Kidney (tissue), 14 donors: ENCODE results near the gene CFAP221. TPM values are rescaled to one million over a fixed set of nuclear protein-coding genes. Genes with fewer than 3 reads are reported as not detected.

Experiments used
- DNase-seq, 5 donors: peaks; one replicate each; pipeline ENCODE4 v3.0.0-alpha.2; 2013 to 2020
- FAIRE-seq: peaks from 2 replicates; lab custom pipeline; 2012; peaks lifted over from hg19 to GRCh38; lab: Jason Lieb, UNC
- H3K27ac ChIP-seq, 2 donors: one replicate each; pipeline ENCODE4 v1.7.0; 2013; ENCODE audit warnings: low read depth in 2 of 2, low read length in 2 of 2, inconsistent platforms in 1 of 2
- H3K27me3 ChIP-seq: one replicate; pipeline ENCODE4 v1.7.1; 2013; ENCODE audit warnings: low read length, inconsistent platforms; ENCODE audit not compliant: control insufficient read depth, insufficient read depth
- H3K36me3 ChIP-seq, 3 donors: one replicate each; pipeline versions ENCODE4 v1.7.0 to v1.7.1; 2013; ENCODE audit warnings: low read length in 3 of 3, control low read depth in 1 of 3, inconsistent platforms in 1 of 3; ENCODE audit not compliant: insufficient read depth in 3 of 3, control insufficient read depth in 2 of 3
- H3K4me1 ChIP-seq, 3 donors: one replicate each; pipeline versions ENCODE4 v1.7.0 to v1.7.1; 2013; ENCODE audit warnings: low read length in 3 of 3, inconsistent platforms in 1 of 3, low read depth in 1 of 3; ENCODE audit not compliant: control insufficient read depth in 2 of 3, insufficient read depth in 2 of 3
- H3K4me3 ChIP-seq, 3 donors: one replicate each; pipeline versions ENCODE4 v1.7.0 to v1.8.1; 2013; ENCODE audit warnings: low read length in 3 of 3, control low read depth in 1 of 3, inconsistent platforms in 1 of 3
- H3K9ac ChIP-seq, 3 donors: one replicate each; pipeline versions ENCODE4 v1.7.0 to v1.7.1; 2013; ENCODE audit warnings: low read length in 3 of 3, control low read depth in 1 of 3, inconsistent platforms in 1 of 3
- H3K9me3 ChIP-seq, 3 donors: one replicate each; pipeline versions ENCODE4 v1.7.0 to v1.7.1; 2013; ENCODE audit warnings: low read length in 3 of 3, control low read depth in 1 of 3, inconsistent platforms in 1 of 3; ENCODE audit not compliant: control insufficient read depth in 2 of 3, insufficient read depth in 1 of 3
- intact Hi-C: fragments of 100-400 bp; cut with DNase I; formaldehyde crosslinking; loops from one replicate; pipeline ENCODE4 v1.11.1; 2022
- polyA plus RNA-seq: library from polyadenylated mRNA; stranded (reverse); fragments of 350-450 nt; fragmentation: Illumina TruSeq; extraction: RNeasy Lipid Tissue Mini Kit (QIAGEN cat#74804); gene quantifications from one replicate; pipeline ENCODE4 v1.2.3, GENCODE V29; 2014; ENCODE audit warnings: low read depth, low replicate concordance; ENCODE audit not compliant: insufficient read depth
- total RNA-seq: library from RNA; stranded (reverse); fragmentation: NEBNext Ultra II Directional; extraction: Animal tissue kit (Norgen Biotek cat#: 25700); gene quantifications from one replicate; pipeline ENCODE4 v1.2.1, GENCODE V29; 2021
- TF ChIP-seq, protein P1 (sequence below): IDR thresholded peaks from 3 replicates; pipeline ENCODE4 v1.5.1; 2012; ENCODE audit warnings: mild to moderate bottlenecking, moderate library complexity, borderline replicate concordance; ENCODE audit not compliant: insufficient read depth; ENCODE audit errors: extremely low read depth
- donor health status: control.
- donor health status: control.
- donor health status: control.
- donor health status: control.
- donor health status: control.
- donor health status: DM: yes; HTN: yes; CAD: no.
- donor health status: Normal renal cell carcinoma (clear cell type).

CFAP221 gene
- total and polyA plus RNA-seq, 2 donors from 2014 or later, result 15.9 to 58.7 TPM

DNA sequence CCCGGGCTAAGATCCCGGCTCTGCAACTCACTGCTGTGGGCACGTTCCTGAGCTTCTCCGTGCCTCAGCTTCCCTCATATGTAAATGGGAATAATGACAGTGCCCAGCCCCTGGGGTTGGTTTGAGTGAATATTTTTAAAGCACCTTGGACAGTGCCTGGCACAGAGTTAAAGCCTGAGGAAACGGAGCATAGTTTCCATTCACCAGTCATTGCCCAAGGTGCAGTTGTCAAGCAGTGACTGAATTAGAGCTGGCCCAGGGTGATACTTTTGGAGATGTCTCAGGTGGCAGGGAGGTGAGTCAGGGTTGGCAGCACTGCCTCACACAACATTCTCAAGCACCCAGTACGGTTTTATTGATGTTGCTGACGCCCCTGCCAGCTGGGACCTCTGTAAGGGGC is 146.9 kb downstream of the CFAP221 start:
- Histone ChIP-seq H3K36me3 (peaks cover 4 to 18% (median 10%) of the 10 kb centered on the region in 3 donors), H3K9me3 (peaks cover 0 to 3% (median 0%) of the 10 kb centered on the region in 3 donors), H3K4me3 (no peak overlapping the region), H3K27me3 (no peaks in the 10 kb centered on the region), H3K9ac (no peak overlapping the region), H3K27ac (no peak overlapping the region), H3K4me1 (peaks cover 3 to 11% (median 6%) of the 10 kb centered on the region in 3 donors)
- FAIRE-seq, result no peak
- intact Hi-C loops, result no loop called here
- TF ChIP-seq, protein P1, sequence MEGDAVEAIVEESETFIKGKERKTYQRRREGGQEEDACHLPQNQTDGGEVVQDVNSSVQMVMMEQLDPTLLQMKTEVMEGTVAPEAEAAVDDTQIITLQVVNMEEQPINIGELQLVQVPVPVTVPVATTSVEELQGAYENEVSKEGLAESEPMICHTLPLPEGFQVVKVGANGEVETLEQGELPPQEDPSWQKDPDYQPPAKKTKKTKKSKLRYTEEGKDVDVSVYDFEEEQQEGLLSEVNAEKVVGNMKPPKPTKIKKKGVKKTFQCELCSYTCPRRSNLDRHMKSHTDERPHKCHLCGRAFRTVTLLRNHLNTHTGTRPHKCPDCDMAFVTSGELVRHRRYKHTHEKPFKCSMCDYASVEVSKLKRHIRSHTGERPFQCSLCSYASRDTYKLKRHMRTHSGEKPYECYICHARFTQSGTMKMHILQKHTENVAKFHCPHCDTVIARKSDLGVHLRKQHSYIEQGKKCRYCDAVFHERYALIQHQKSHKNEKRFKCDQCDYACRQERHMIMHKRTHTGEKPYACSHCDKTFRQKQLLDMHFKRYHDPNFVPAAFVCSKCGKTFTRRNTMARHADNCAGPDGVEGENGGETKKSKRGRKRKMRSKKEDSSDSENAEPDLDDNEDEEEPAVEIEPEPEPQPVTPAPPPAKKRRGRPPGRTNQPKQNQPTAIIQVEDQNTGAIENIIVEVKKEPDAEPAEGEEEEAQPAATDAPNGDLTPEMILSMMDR, result no peak
- DNase-seq, result peak in 1 of 5 donors; percentile 33

DNA sequence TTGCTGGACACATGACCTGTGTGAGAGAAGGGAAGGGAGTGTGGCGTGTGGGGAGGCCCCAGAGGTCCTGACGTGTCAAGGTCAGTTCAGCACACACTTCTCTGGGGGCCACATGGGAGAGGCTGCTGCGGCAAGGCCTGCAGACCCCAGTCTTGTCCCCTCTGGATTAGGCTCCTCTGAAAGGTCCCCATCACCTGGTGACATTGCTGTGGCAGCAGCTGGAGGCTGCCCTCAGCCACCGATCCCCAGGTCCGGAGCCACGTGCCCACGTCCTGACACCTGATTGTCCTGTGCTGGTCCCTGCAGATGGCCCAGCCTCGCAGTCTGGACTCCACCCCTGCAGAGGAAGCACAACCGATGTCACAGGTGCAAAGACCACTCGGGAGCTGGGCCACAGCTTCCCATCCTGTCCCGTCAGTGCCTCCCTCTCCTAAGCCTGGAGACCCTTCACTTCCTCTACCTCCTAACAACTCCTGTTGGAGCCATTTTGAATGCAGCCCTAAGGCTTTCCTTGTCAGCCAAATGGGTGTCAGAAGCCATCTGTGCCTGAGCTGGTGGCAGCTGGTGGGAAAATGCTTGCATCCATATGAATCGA is 147.5 kb downstream of the CFAP221 start:
- Histone ChIP-seq H3K4me1 (peaks cover 3 to 11% (median 6%) of the 10 kb centered on the region in 3 donors), H3K36me3 (peaks cover 4 to 16% (median 10%) of the 10 kb centered on the region in 3 donors), H3K27me3 (no peaks in the 10 kb centered on the region), H3K9ac (no peak overlapping the region), H3K4me3 (no peak overlapping the region), H3K27ac (no peak overlapping the region), H3K9me3 (peaks cover 0 to 3% (median 0%) of the 10 kb centered on the region in 3 donors)
- FAIRE-seq, result no peak
- intact Hi-C loops, result no loop called here
- TF ChIP-seq, protein P1, result no peak
- no peak for DNase-seq

DNA sequence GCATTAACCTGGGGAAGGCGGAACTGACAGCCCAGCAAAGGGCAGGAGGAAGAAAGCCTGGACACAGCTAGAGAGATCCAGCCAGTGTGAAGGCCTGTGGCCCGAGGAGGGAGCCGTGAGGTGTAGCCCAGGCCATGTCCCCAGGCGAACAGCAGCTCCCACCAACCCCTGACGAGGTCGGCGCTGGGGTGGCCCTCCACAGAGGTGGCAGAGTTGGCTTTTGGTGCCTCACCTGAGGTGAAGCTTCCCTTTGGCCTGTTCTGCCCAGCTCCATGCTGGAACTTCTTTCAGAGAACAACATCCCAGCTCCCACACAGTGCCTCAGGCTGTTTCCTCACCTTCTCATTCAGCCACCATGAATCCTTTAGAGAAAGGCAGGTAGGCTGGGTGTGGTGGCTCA is 148.1 kb downstream of the CFAP221 start:
- intact Hi-C loops, result no loop called here
- H3K9me3 ChIP-seq, result peaks cover 0 to 3% (median 0%) of the 10 kb centered on the region in 3 donors
- H3K27ac ChIP-seq, result no peak overlapping the region
- no peak for DNase-seq
- FAIRE-seq, result no peak
- no peak overlapping the region for H3K4me3 ChIP-seq
- TF ChIP-seq, protein P1, result no peak
- H3K36me3 ChIP-seq, result peaks cover 4 to 13% (median 10%) of the 10 kb centered on the region in 3 donors
- H3K27me3 ChIP-seq, result no peaks in the 10 kb centered on the region
- H3K9ac ChIP-seq, result no peak overlapping the region
- H3K4me1 ChIP-seq, result peaks cover 3 to 11% (median 8%) of the 10 kb centered on the region in 3 donors

DNA sequence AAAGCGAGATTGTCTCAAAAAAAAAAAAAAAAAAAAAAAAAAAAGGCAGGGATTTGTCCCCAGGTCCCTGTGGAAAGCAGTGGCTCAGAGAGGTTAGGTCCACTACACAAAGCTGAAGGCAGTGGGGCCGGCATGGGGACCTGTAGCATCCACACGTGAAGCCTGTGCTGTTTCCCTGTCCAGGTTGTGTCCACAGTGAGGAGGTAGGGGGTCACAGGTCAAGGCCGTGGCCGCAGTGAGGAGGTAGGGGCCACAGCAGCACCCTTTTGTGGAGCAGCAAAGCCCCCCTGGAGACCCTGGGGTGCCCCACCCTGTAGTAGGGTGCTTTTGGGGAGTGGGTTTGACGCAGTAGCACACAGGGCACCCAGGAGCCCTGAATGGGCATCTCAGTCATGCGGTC is 148.7 kb downstream of the CFAP221 start:
- DNase-seq, result no peak
- Histone ChIP-seq H3K4me3 (no peak overlapping the region), H3K36me3 (peaks cover 4 to 10% (median 10%) of the 10 kb centered on the region in 3 donors), H3K9me3 (peaks cover 0 to 3% (median 0%) of the 10 kb centered on the region in 3 donors), H3K27ac (no peak overlapping the region), H3K4me1 (peaks cover 3 to 11% (median 8%) of the 10 kb centered on the region in 3 donors), H3K27me3 (no peaks in the 10 kb centered on the region), H3K9ac (no peak overlapping the region)
- intact Hi-C loops, result no loop called here
- TF ChIP-seq, protein P1, result no peak
- FAIRE-seq, result no peak
